HG02943 (cell line): Measurements from ENCODE around the gene KCMF1.

Experiments used
- ATAC-seq: cut with Tn5 transposase; IDR thresholded peaks from one replicate; pipeline ENCODE4 v1.9.1; 2021; ENCODE audit warnings: mild to moderate bottlenecking, low read depth, moderate library complexity; ENCODE audit not compliant: unreplicated experiment

The KCMF1 gene

GRCh38 chr2:84972932-84973331 lies 2.0 kb downstream of the KCMF1 start:
- no peak for ATAC-seq

- no peak for ATAC-seq
Observed at GRCh38 chr2:84980263-84980983, 9.5 kb downstream of the KCMF1 start.

GRCh38 chr2:84986018-84986417 lies 15.1 kb downstream of the KCMF1 start:
- no peak for ATAC-seq

- no peak for ATAC-seq
Observed at GRCh38 chr2:84989422-84989821, 18.5 kb downstream of the KCMF1 start.

GRCh38 chr2:84989927-84990326 lies 19.0 kb downstream of the KCMF1 start:
- ATAC-seq = no peak

- ATAC-seq = no peak
Observed at GRCh38 chr2:84991404-84992160, 20.6 kb downstream of the KCMF1 start.

- no peak for ATAC-seq
Observed at GRCh38 chr2:84995826-84996225, 24.9 kb downstream of the KCMF1 start.

GRCh38 chr2:84996909-84997308 lies 25.9 kb downstream of the KCMF1 start:
- ATAC-seq = no peak

- no peak for ATAC-seq
Observed at GRCh38 chr2:84999553-84999955, 28.6 kb downstream of the KCMF1 start.

- no peak for ATAC-seq
Observed at GRCh38 chr2:85001595-85001994, 30.6 kb downstream of the KCMF1 start.

GRCh38 chr2:85002534-85002933 lies 31.6 kb downstream of the KCMF1 start:
- ATAC-seq = no peak

- ATAC-seq = no peak
Observed at GRCh38 chr2:85008252-85008651, 37.3 kb downstream of the KCMF1 start.

GRCh38 chr2:85009019-85009618 lies 38.2 kb downstream of the KCMF1 start:
- ATAC-seq = no peak

- ATAC-seq = no peak
Observed at GRCh38 chr2:85010404-85010803, 39.4 kb downstream of the KCMF1 start.

GRCh38 chr2:85011098-85011497 lies 40.1 kb downstream of the KCMF1 start:
- no peak for ATAC-seq

GRCh38 chr2:85011747-85012146 lies 40.8 kb downstream of the KCMF1 start:
- ATAC-seq = no peak

GRCh38 chr2:85012431-85012830 lies 41.5 kb downstream of the KCMF1 start:
- no peak for ATAC-seq

- ATAC-seq = no peak
Observed at GRCh38 chr2:85012855-85013254, 41.9 kb downstream of the KCMF1 start.

GRCh38 chr2:85015653-85016360 lies 44.8 kb downstream of the KCMF1 start:
- ATAC-seq = no peak

- ATAC-seq = no peak
Observed at GRCh38 chr2:85016446-85016845, 45.5 kb downstream of the KCMF1 start.
